Thymus (tissue), 11 donors: ENCODE data around the gene AKAP9. TPM values are rescaled to one million over a fixed set of nuclear protein-coding genes. Genes with fewer than 3 reads are reported as not detected.

Source experiments
- DNase-seq, 9 donors: peaks; one replicate each; pipeline ENCODE4 v3.0.0-alpha.2; 2013; ENCODE audit warnings: low spot score in 9 of 9, low read depth in 6 of 9, missing footprints in 1 of 9
- H3K27ac ChIP-seq, 2 donors: one replicate each; pipeline ENCODE4 v1.5.1; 2013; ENCODE audit warnings: control low read depth in 1 of 2, low read depth in 1 of 2, low read length in 1 of 2, mild to moderate bottlenecking in 1 of 2, moderate library complexity in 1 of 2
- H3K27me3 ChIP-seq, 2 donors: one replicate each; pipeline ENCODE4 v1.5.1; 2013; ENCODE audit warnings: low read length in 1 of 2; ENCODE audit not compliant: control insufficient read depth in 2 of 2, insufficient read depth in 1 of 2
- H3K36me3 ChIP-seq, 2 donors: one replicate each; pipeline ENCODE4 v1.5.1; 2013; ENCODE audit warnings: low read length in 1 of 2, mild to moderate bottlenecking in 1 of 2, moderate library complexity in 1 of 2; ENCODE audit not compliant: control insufficient read depth in 2 of 2, insufficient read depth in 2 of 2
- H3K4me1 ChIP-seq, 2 donors: one replicate each; pipeline ENCODE4 v1.5.1; 2013; ENCODE audit warnings: low read length in 2 of 2; ENCODE audit not compliant: control insufficient read depth in 2 of 2, insufficient read depth in 2 of 2
- H3K4me3 ChIP-seq, 2 donors: one replicate each; pipeline ENCODE4 v1.5.1; 2013; ENCODE audit warnings: low read length in 2 of 2, control low read depth in 1 of 2, mild to moderate bottlenecking in 1 of 2
- H3K9me3 ChIP-seq, 2 donors: one replicate each; pipeline ENCODE4 v1.5.1; 2013; ENCODE audit warnings: low read length in 1 of 2, mild to moderate bottlenecking in 1 of 2; ENCODE audit not compliant: control insufficient read depth in 2 of 2, insufficient read depth in 1 of 2
- WGBS: extraction: QIAGEN DNeasy Blood & Tissue Kit; methylation state at CpG from one replicate; pipeline ENCODE4 v1.1.7; 2013; 5-methylcytosine and 5-hydroxymethylcytosine counted together
- polyA plus RNA-seq: library from polyadenylated mRNA; stranded (reverse); fragments of 200-250 nt; gene quantifications from one replicate; pipeline ENCODE4 v1.2.3, GENCODE V29; 2013
- total RNA-seq: library from RNA; stranded (reverse); fragments of 120-200 nt; gene quantifications from one replicate; pipeline ENCODE4 v1.2.4, GENCODE V29; 2013
- donor health status: healthy.

Gene AKAP9
- total and polyA plus RNA-seq, 2 donors, result 25.3 to 53.2 TPM

DNA sequence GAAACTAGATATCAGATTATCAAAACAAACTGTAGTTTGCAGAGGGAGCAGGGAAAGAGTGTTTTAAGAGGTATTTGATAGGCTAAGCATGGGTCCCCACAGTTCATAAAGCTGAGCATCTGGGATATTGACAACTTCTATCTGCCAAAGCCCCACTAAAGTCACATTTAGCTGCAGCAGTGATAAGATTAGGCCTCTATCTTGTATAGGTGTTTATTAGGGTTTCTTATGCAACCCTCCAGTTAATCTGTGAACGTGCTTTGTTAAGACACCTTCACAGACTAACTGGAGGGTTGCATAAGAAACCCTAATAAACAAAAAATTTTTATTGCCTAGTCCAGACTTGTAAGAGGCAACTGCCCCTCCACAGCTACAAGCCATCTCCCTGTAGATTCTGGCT lies 115.6 kb downstream of the AKAP9 start:
- Histone ChIP-seq H3K27ac (no peak overlapping the region), H3K36me3 (peaks cover 0 to 23% of the 10 kb centered on the region in 2 donors), H3K4me1 (no peaks in the 10 kb centered on the region), H3K9me3 (no peaks in the 10 kb centered on the region), H3K27me3 (no peaks in the 10 kb centered on the region), H3K4me3 (no peak overlapping the region)
- DNase-seq, result no peak
- 97% methylated on average over 1 of the region's 1 CpG for WGBS

DNA sequence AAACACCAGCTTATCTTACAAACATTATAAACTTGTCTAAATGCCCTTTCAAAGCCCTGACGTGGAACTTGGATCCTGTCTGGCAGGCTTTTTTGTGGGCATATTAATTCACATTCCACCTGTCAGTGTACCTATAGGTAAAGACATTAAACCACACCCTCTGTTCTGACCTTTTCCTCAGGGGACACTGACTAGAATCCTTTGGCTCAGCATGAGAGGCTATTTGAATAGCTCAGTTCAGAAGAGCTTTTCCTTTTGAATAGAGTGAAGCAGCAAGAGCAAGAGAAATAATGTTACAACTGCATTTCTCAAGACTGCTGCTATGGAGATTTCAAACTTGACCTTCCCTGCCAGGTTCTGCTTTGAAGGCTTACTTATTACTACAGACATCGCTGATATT lies 116.7 kb downstream of the AKAP9 start:
- WGBS, result 93% methylated on average over 2 of the region's 2 CpGs
- peaks cover 0 to 24% of the 10 kb centered on the region in 2 donors for H3K36me3 ChIP-seq
- no peaks in the 10 kb centered on the region for H3K4me1 ChIP-seq
- H3K27me3 ChIP-seq, result no peaks in the 10 kb centered on the region
- DNase-seq, result no peak
- no peak overlapping the region for H3K27ac ChIP-seq
- H3K9me3 ChIP-seq, result no peaks in the 10 kb centered on the region
- no peak overlapping the region for H3K4me3 ChIP-seq

DNA sequence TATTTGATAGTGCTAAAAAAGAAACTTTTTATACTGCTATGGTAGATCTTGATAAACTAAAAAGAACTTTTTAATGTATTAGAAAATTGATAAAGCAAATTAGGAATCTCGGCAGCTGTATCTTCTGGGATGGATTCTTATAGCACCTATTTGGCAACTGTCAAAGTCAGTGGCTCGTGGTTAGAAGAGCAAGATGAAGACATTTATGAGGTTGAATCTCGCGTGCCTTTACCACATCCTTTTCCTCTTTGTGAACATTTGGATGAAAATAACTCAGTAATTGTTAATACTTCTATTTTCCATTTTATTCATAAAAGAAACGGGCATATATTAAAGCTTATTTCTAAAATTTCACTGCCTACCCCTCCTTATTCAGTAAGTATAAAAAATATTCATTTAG lies 117.4 kb downstream of the AKAP9 start:
- H3K4me3 ChIP-seq, result no peak overlapping the region
- DNase-seq, result peak in 3 of 9 donors; percentile 11 to 55 (median 15)
- H3K27ac ChIP-seq, result no peak overlapping the region
- H3K9me3 ChIP-seq, result no peaks in the 10 kb centered on the region
- H3K4me1 ChIP-seq, result no peaks in the 10 kb centered on the region
- no peaks in the 10 kb centered on the region for H3K27me3 ChIP-seq
- H3K36me3 ChIP-seq, result peaks cover 0 to 21% of the 10 kb centered on the region in 2 donors
- 13% methylated on average over 5 of the region's 5 CpGs for WGBS

DNA sequence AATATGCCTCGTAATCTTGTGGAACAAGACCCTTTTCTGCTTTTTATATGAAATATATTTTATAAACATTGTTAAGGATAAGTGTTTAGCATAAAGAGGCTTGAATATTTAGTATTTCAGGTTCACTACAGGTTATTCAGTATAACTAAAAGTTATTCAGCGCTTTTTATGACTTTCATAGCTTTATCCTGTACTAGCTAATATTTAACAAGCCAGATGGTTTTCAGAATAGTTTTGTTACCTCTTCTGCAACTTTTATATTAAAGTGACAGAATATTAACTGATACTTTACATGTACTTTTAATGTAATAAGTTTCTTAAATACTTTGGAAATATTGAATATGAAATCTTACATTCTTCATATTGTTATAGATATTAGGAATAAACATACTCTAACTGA lies 118.2 kb downstream of the AKAP9 start:
- no peak for DNase-seq
- no peaks in the 10 kb centered on the region for H3K9me3 ChIP-seq
- no peak overlapping the region for H3K4me3 ChIP-seq
- H3K4me1 ChIP-seq, result no peaks in the 10 kb centered on the region
- peaks cover 0 to 18% of the 10 kb centered on the region in 2 donors for H3K36me3 ChIP-seq
- no peak overlapping the region for H3K27ac ChIP-seq
- WGBS, result 98% methylated on average over 2 of the region's 2 CpGs
- no peaks in the 10 kb centered on the region for H3K27me3 ChIP-seq

DNA sequence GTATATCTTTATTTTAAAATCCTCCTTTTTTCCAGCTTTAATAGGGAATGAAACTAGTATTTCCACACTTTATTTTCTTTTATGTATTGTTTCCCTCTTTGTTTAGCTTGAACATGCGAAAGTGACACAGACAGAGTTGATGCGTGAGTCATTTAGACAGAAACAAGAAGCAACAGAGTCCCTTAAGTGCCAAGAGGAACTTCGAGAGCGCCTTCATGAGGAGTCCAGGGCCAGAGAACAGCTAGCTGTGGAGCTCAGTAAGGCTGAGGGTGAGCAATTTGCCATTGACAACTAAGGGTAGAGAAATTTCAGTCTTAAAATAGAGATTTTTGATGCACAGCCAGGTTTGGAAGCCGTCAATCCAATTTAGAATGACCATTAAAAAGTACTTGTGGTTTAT lies 120.5 kb downstream of the AKAP9 start:
- no peak for DNase-seq
- H3K4me3 ChIP-seq, result no peak overlapping the region
- H3K4me1 ChIP-seq, result no peaks in the 10 kb centered on the region
- H3K9me3 ChIP-seq, result no peaks in the 10 kb centered on the region
- WGBS, result 94% methylated on average over 5 of the region's 5 CpGs
- peaks cover 0 to 16% of the 10 kb centered on the region in 2 donors for H3K36me3 ChIP-seq
- H3K27me3 ChIP-seq, result no peaks in the 10 kb centered on the region
- H3K27ac ChIP-seq, result no peak overlapping the region

DNA sequence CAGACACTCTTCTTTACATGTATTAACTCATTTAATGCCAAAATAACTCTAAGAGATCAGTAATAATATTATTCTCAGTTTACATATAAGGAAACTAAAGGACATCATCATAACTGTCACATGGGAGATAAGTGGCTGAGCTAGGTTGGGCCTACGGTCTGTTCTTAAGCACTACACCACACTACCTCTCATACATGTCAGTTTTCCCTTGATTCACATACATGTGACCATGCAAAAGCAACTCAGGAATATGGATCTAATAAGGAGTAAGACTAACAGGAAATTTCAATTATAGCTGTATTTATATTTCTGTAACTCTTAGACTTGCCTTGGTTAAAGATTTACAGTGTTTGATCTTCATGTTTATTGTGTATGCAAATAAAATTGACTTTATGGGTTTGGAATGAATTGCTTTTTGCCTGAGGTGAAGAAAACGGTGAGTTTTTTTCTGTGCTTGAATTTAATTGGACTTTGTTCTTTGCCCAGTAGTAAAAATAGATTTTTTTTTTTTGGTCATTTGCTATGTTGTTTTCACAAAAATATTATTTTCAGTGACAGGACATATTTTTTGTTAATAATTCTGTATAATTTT lies 123.9 kb downstream of the AKAP9 start:
- H3K27me3 ChIP-seq, result no peaks in the 10 kb centered on the region
- no peak overlapping the region for H3K4me3 ChIP-seq
- H3K9me3 ChIP-seq, result no peaks in the 10 kb centered on the region
- H3K36me3 ChIP-seq, result peaks cover 4 to 28% of the 10 kb centered on the region in 2 donors
- no peak for DNase-seq
- no peak overlapping the region for H3K27ac ChIP-seq
- WGBS, result 99% methylated on average over 2 of the region's 2 CpGs
- H3K4me1 ChIP-seq, result no peaks in the 10 kb centered on the region

DNA sequence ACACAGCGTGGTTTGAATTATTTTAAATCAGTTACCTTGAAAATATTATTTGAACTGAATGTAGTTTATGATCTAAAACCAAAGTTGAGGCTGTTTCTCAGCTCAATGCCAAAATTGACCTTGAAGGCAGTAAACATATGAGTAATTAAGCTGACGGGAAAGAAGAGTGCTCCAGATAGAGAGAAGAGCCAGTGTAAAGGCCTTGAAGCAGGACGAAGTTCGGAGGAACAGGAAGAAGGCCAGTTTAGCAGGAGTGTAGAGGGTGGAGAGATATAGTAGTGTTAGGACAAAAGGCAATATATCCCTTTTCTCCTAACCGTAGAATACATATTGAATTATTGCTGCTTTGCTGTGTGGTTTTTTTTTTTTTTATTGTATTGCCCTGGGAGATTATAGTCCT lies 130.4 kb downstream of the AKAP9 start:
- no peaks in the 10 kb centered on the region for H3K9me3 ChIP-seq
- no peak overlapping the region for H3K4me3 ChIP-seq
- no peaks in the 10 kb centered on the region for H3K4me1 ChIP-seq
- WGBS, result 98% methylated on average over 5 of the region's 5 CpGs
- H3K36me3 ChIP-seq, result peaks cover 7 to 30% of the 10 kb centered on the region in 2 donors
- DNase-seq, result no peak
- no peaks in the 10 kb centered on the region for H3K27me3 ChIP-seq
- no peak overlapping the region for H3K27ac ChIP-seq

DNA sequence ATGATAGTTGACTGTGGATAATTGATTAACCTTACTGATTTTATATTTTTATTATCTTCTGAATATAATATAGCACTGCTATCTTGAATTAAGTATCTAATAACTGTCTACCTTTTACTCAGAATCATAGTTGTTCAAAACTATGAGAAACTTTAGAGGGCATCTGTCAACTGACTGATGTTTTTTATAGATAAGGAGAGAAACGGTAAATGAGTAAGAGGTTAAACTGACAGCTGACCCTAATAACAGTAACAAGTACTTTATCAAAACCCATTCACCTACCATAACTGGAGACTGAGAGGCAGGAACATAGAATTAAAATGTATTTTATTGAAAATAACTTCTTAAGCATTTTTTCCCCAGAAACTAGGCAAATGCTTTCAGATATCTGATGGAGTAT lies 131.5 kb downstream of the AKAP9 start:
- Histone ChIP-seq H3K36me3 (peaks cover 2 to 23% of the 10 kb centered on the region in 2 donors), H3K9me3 (no peaks in the 10 kb centered on the region), H3K4me3 (no peak overlapping the region), H3K27ac (no peak overlapping the region), H3K4me1 (no peaks in the 10 kb centered on the region), H3K27me3 (no peaks in the 10 kb centered on the region)
- DNase-seq, result no peak
- 95% methylated on average over 1 of the region's 1 CpG for WGBS

DNA sequence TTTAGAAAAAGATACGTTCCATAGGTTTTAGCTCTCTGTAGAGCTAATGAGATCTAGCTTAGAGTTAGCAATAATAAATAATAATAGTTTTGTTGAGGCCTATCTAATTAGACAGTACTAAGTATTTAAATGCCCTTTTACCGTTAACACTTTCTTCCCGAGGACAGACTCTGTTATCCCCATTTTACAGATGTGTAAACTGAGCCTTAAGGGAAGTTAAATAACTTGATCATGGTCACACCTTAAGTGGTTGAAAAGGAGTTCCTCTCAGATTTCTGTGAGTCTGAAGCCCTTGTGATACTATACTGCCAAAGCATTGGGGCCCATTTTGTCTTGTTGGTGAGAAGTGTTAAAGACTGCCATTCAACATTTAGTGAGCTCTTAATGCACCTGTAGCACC lies 132.0 kb downstream of the AKAP9 start:
- H3K9me3 ChIP-seq, result no peaks in the 10 kb centered on the region
- H3K27me3 ChIP-seq, result no peaks in the 10 kb centered on the region
- over 99% methylated on average over 3 of the region's 3 CpGs for WGBS
- H3K4me3 ChIP-seq, result no peak overlapping the region
- no peak overlapping the region for H3K27ac ChIP-seq
- H3K36me3 ChIP-seq, result peaks cover 2 to 23% of the 10 kb centered on the region in 2 donors
- H3K4me1 ChIP-seq, result no peaks in the 10 kb centered on the region
- DNase-seq, result no peak
